Hepatocyte (in vitro differentiated cells): ENCODE results near the gene FAM181A. TPM values are rescaled to one million over a fixed set of nuclear protein-coding genes. Genes with fewer than 3 reads are reported as not detected.

Experiments used
- DNase-seq: peaks from one replicate; pipeline ENCODE4 v3.0.0-alpha.2; 2016; ENCODE audit warnings: low spot score
- H2AFZ ChIP-seq: fragments of 200-600 bp; sonication (generic); 2 replicates; pipeline ENCODE4 v1.6.0; 2016; ENCODE audit warnings: antibody characterized with exemption, mild to moderate bottlenecking
- H3K27ac ChIP-seq: fragments of 200-600 bp; sonication (generic); 2 replicates; pipeline ENCODE4 v1.5.1; 2016; ENCODE audit warnings: mild to moderate bottlenecking
- H3K27me3 ChIP-seq: fragments of 200-600 bp; sonication (generic); 2 replicates; pipeline ENCODE4 v1.6.1; 2016
- H3K36me3 ChIP-seq: fragments of 200-600 bp; sonication (generic); replicated peaks from 2 replicates; pipeline ENCODE4 v1.5.1; 2016; ENCODE audit warnings: low read depth; ENCODE audit not compliant: insufficient read depth
- H3K4me1 ChIP-seq: fragments of 200-600 bp; sonication (generic); 2 replicates; pipeline ENCODE4 v1.5.1; 2016; ENCODE audit warnings: mild to moderate bottlenecking, moderate library complexity; ENCODE audit not compliant: insufficient read depth
- H3K4me2 ChIP-seq: fragments of 200-600 bp; sonication (generic); 2 replicates; pipeline ENCODE4 v1.6.0; 2016
- H3K4me3 ChIP-seq: fragments of 200-600 bp; sonication (generic); 2 replicates; pipeline ENCODE4 v1.5.1; 2016; ENCODE audit warnings: mild to moderate bottlenecking
- H3K79me2 ChIP-seq: fragments of 200-600 bp; sonication (generic); 2 replicates; pipeline ENCODE4 v1.6.0; 2017; ENCODE audit warnings: mild to moderate bottlenecking
- H3K9me2 ChIP-seq: fragments of 200-600 bp; sonication (generic); replicated peaks from 2 replicates; pipeline ENCODE4 v1.6.0; 2017; ENCODE audit warnings: mild to moderate bottlenecking; ENCODE audit not compliant: insufficient read depth
- H3K9me3 ChIP-seq: fragments of 200-600 bp; sonication (generic); 2 replicates; pipeline ENCODE4 v1.5.1; 2016; ENCODE audit warnings: low read depth, mild to moderate bottlenecking
- H4K20me1 ChIP-seq: fragments of 200-600 bp; sonication (generic); 2 replicates; pipeline ENCODE4 v1.6.0; 2016; ENCODE audit warnings: mild to moderate bottlenecking; ENCODE audit not compliant: insufficient read depth, poor library complexity, severe bottlenecking
- CTCF ChIP-seq: fragments of 200-600 bp; sonication (generic); IDR thresholded peaks from 2 replicates; pipeline ENCODE4 v1.5.1; 2016; ENCODE audit warnings: antibody characterized with exemption, mild to moderate bottlenecking; ENCODE audit not compliant: poor library complexity
- EZH2 ChIP-seq: fragments of 200-600 bp; sonication (generic); IDR thresholded peaks from 2 replicates; pipeline ENCODE4 v1.6.1; 2016; ENCODE audit warnings: antibody characterized with exemption, mild to moderate bottlenecking, borderline replicate concordance
- EZH2phosphoT487 ChIP-seq: fragments of 200-600 bp; sonication (generic); IDR thresholded peaks from one replicate; pipeline ENCODE4 v1.6.1; 2018; ENCODE audit warnings: antibody characterized with exemption, mild to moderate bottlenecking, low read depth, moderate library complexity; ENCODE audit not compliant: unreplicated experiment, severe bottlenecking
- WGBS: methylation state at CpG from one replicate; pipeline ENCODE4 v1.1.6; 2016; ENCODE audit warnings: low lambda C conversion rate; ENCODE audit errors: missing lambda C conversion rate; 5-methylcytosine and 5-hydroxymethylcytosine counted together
- polyA plus RNA-seq: library from polyadenylated mRNA; unstranded; fragments of >200 nt; fragmentation: Nextera tagmentation; extraction: Ambion mirVana; gene quantifications from 2 replicates; pipeline ENCODE4 v1.2.1, GENCODE V29; 2016
- total RNA-seq: library from RNA; depleted of rRNA; stranded (reverse); fragments of >200 nt; gene quantifications from 2 replicates; pipeline ENCODE4 v1.2.3, GENCODE V29; 2014

The FAM181A gene
- total and polyA plus RNA-seq, 2 experiments from 2014 or later: not detected

- Histone ChIP-seq H2AFZ (no peak overlapping the region), H3K4me2 (no peak overlapping the region), H3K79me2 (no peaks in the 10 kb centered on the region), H3K27ac (no peak overlapping the region), H3K4me3 (no peak overlapping the region), H3K36me3 (no peaks in the 10 kb centered on the region), H3K9me2 (no peaks in the 10 kb centered on the region), H3K9me3 (no peaks in the 10 kb centered on the region), H3K27me3 (no peaks in the 10 kb centered on the region), H4K20me1 (no peaks in the 10 kb centered on the region), H3K4me1 (no peaks in the 10 kb centered on the region)
- TF ChIP-seq EZH2phosphoT487 (no peak), CTCF (no peak), EZH2 (no peak)
- 81% methylated on average over 4 of the region's 4 CpGs for whole genome bisulfite sequencing
- no peak for DNase-seq
Measured at GRCh38 chr14:93914278-93914677, 12.9 kb upstream of the FAM181A start.

- no peaks in the 10 kb centered on the region for H4K20me1 ChIP-seq
- H3K9me2 ChIP-seq: no peaks in the 10 kb centered on the region
- no peaks in the 10 kb centered on the region for H3K79me2 ChIP-seq
- DNase-seq: no peak
- no peak overlapping the region for H2AFZ ChIP-seq
- no peaks in the 10 kb centered on the region for H3K27me3 ChIP-seq
- H3K27ac ChIP-seq: no peak overlapping the region
- H3K4me1 ChIP-seq: no peaks in the 10 kb centered on the region
- H3K36me3 ChIP-seq: no peaks in the 10 kb centered on the region
- 87% methylated on average over 14 of the region's 14 CpGs for WGBS
- no peak overlapping the region for H3K4me3 ChIP-seq
- TF ChIP-seq EZH2phosphoT487 (no peak), CTCF (no peak)
- no peaks in the 10 kb centered on the region for H3K9me3 ChIP-seq
- no peak overlapping the region for H3K4me2 ChIP-seq
Measured at GRCh38 chr14:93915070-93915705, 12.0 kb upstream of the FAM181A start.

- H2AFZ ChIP-seq: no peak overlapping the region
- H3K27me3 ChIP-seq: no peaks in the 10 kb centered on the region
- TF ChIP-seq EZH2 (no peak), CTCF (no peak), EZH2phosphoT487 (no peak)
- H3K4me3 ChIP-seq: no peak overlapping the region
- H3K4me1 ChIP-seq: no peaks in the 10 kb centered on the region
- no peaks in the 10 kb centered on the region for H3K9me2 ChIP-seq
- H3K36me3 ChIP-seq: no peaks in the 10 kb centered on the region
- H3K9me3 ChIP-seq: no peaks in the 10 kb centered on the region
- no peaks in the 10 kb centered on the region for H4K20me1 ChIP-seq
- no peak overlapping the region for H3K27ac ChIP-seq
- H3K79me2 ChIP-seq: no peaks in the 10 kb centered on the region
- no peak for DNase-seq
- WGBS: 27% methylated on average over 2 of the region's 2 CpGs
- H3K4me2 ChIP-seq: no peak overlapping the region
Measured at GRCh38 chr14:93915800-93916199, 11.3 kb upstream of the FAM181A start.

- Histone ChIP-seq H3K4me1 (no peaks in the 10 kb centered on the region), H4K20me1 (no peaks in the 10 kb centered on the region)
- TF ChIP-seq EZH2phosphoT487 (no peak), CTCF (no peak), EZH2 (no peak)
Measured at GRCh38 chr14:93916498-93916897, 10.6 kb upstream of the FAM181A start.

More at GRCh38 chr14:93916498-93916897, 10.6 kb upstream of the FAM181A start:
- H3K9me2 ChIP-seq: no peaks in the 10 kb centered on the region
- H3K4me2 ChIP-seq: no peak overlapping the region
- no peak overlapping the region for H3K27ac ChIP-seq
- no peak for DNase-seq
- no peaks in the 10 kb centered on the region for H3K36me3 ChIP-seq
- H3K9me3 ChIP-seq: no peaks in the 10 kb centered on the region
- H3K27me3 ChIP-seq: no peaks in the 10 kb centered on the region
- no peak overlapping the region for H2AFZ ChIP-seq
- H3K4me3 ChIP-seq: no peak overlapping the region
- no peaks in the 10 kb centered on the region for H3K79me2 ChIP-seq
- 58% methylated on average over 3 of the region's 3 CpGs for WGBS
